Adrenal gland (tissue), 12 donors: ENCODE data around the gene ANO10. TPM values are rescaled to one million over a fixed set of nuclear protein-coding genes. Genes with fewer than 3 reads are reported as not detected.

Source experiments
- DNase-seq, 7 donors: peaks; one replicate each; pipeline ENCODE4 v3.0.0-alpha.2; 2019 to 2020
- H3K27ac ChIP-seq, 5 donors: fragments of 200-600 bp; sonication (generic) in 4 of 5; 1 replicate in 3 of 5; 2 replicates in 2 of 5; pipeline versions ENCODE4 v1.5.1 to v1.8.0; 2016 to 2020; ENCODE audit warnings: mild to moderate bottlenecking in 1 of 5
- H3K27me3 ChIP-seq: fragments of 200-600 bp; 2 replicates; pipeline ENCODE4 v1.8.0; 2021
- H3K36me3 ChIP-seq, 2 donors: fragments of 200-600 bp; replicated peaks in 1 of 2; 1 replicate in 1 of 2; 2 replicates in 1 of 2; pipeline versions ENCODE4 v1.5.1 to v1.8.0; 2018 to 2022
- H3K4me1 ChIP-seq, 2 donors: fragments of 200-600 bp; replicated peaks in 1 of 2; 1 replicate in 1 of 2; 2 replicates in 1 of 2; pipeline versions ENCODE4 v1.5.1 to v1.8.0; 2018 to 2021
- H3K4me3 ChIP-seq, 4 donors: fragments of 200-600 bp; sonication (generic) in 3 of 4; one replicate each; pipeline ENCODE4 v1.5.1; 2016 to 2018
- H3K9me3 ChIP-seq, 3 donors: fragments of 200-600 bp; sonication (generic) in 1 of 3; replicated peaks in 1 of 3; 1 replicate in 2 of 3; 2 replicates in 1 of 3; pipeline versions ENCODE4 v1.5.1 to v1.8.0; 2016 to 2021
- CTCF ChIP-seq, 6 experiments: fragments of 450-650 bp in 4 of 6; fragments of 200-600 bp in 2 of 6; sonication (generic) in 1 of 6; IDR thresholded peaks; 1 replicate in 5 of 6; 2 replicates in 1 of 6; pipeline versions ENCODE4 v1.5.1 to v1.8.0; 2016 to 2021; ENCODE audit warnings: antibody characterized with exemption in 6 of 6, mild to moderate bottlenecking in 2 of 6, moderate library complexity in 1 of 6
- POLR2A ChIP-seq, 2 donors: fragments of 450-650 bp; IDR thresholded peaks; one replicate each; pipeline ENCODE4 v1.6.1; 2017; ENCODE audit warnings: antibody characterized with exemption in 2 of 2, mild to moderate bottlenecking in 2 of 2, moderate library complexity in 1 of 2
- WGBS, 4 donors: extraction: QIAGEN DNeasy Blood & Tissue Kit in 2 of 4; methylation state at CpG; one replicate each; pipeline versions ENCODE4 v1.1.5 to v1.1.7; 2013 to 2017; 5-methylcytosine and 5-hydroxymethylcytosine counted together
- intact Hi-C, 2 donors: fragments of 100-400 bp; cut with DNase I; formaldehyde crosslinking; loops; one replicate each; pipeline versions ENCODE4 v1.14.1 to v1.15.0; 2022 to 2023
- polyA plus RNA-seq, 3 donors: library from polyadenylated mRNA; stranded (reverse); fragments of 200-250 nt in 2 of 3; fragments of 350-450 nt in 1 of 3; fragmentation: Illumina TruSeq in 1 of 3; extraction: RNeasy Lipid Tissue Mini Kit (QIAGEN cat#74804) in 1 of 3; gene quantifications; one replicate each; pipeline ENCODE4 v1.2.3, GENCODE V29; 2013 to 2014
- total RNA-seq, 9 donors: library from RNA; depleted of rRNA in 4 of 9; stranded (reverse); fragments of >200 nt in 4 of 9; fragments of 120-200 nt in 1 of 9; fragmentation: NEBNext Ultra II Directional in 1 of 9; extraction: Animal tissue kit (Norgen Biotek cat#: 25700) in 1 of 9; gene quantifications; one replicate each; pipeline versions ENCODE4 v1.1.0 to v1.2.4, GENCODE V29; 2013 to 2023
- donor health status: healthy with polysubstance abuse.
- donor health status: Bipolar disorder and iron deficiency.
- donor health status: DM: yes; HTN: yes; CAD: no.
- donor health status: DM: no; HTN: no; CAD: no.
- donor health status: DM: no; HTN: no; CAD: no.
- donor health status: DM: yes; HTN: yes; CAD: no.

ANO10 gene
- total and polyA plus RNA-seq, 12 donors = 10.7 to 34.8 (median 22.0) TPM

DNA sequence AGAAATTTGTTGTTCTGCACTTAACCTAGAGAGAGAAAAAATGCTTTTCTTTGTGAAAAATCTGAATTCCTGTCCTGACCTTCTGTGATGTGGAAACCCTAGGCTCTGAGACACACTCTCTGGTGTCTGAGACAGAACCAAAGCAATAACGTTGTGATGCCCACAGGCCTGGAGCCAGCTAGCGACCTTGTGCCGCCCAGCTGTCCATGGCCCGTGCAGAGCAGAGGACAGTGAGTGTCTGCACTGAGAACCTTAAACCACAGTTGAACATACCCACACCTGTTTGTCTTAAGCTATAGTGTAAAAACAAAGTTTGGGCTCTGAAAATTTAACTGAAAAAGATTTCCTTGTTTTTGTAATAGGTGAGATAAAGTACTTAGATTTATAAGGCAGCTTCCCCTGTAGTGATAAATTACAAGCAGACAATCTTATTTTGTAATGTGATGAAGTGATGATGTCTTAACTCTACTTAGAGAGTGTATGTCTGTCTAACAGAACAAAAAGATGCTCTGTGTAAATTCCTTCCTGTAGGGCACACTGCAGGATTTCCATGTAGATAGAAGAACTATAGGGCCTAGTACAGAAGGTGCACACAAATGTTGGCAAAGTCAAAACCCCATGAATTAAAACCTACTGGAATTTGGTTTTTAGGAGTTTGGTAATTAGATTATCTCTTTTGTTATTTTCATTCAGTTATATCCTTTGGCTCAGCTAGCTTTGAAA lies 272.8 kb downstream of the ANO10 start:
- Histone ChIP-seq H3K4me1 (peaks cover 0 to 8% of the 10 kb centered on the region in 2 donors), H3K9me3 (no peaks in the 10 kb centered on the region), H3K27ac (no peak overlapping the region), H3K36me3 (peaks cover 0 to 38% of the 10 kb centered on the region in 2 donors), H3K27me3 (no peaks in the 10 kb centered on the region), H3K4me3 (no peak overlapping the region)
- intact Hi-C loops = no loop called here
- no peak for TF ChIP-seq CTCF (IDR thresholded peaks at IDR 0.05)
- TF ChIP-seq POLR2A (IDR thresholded peaks at IDR 0.05) = no peak
- DNase-seq = no peak
- WGBS, 4 donors = 65 to 81% (median 67%) methylated on average over 4 of the region's 4 CpGs

DNA sequence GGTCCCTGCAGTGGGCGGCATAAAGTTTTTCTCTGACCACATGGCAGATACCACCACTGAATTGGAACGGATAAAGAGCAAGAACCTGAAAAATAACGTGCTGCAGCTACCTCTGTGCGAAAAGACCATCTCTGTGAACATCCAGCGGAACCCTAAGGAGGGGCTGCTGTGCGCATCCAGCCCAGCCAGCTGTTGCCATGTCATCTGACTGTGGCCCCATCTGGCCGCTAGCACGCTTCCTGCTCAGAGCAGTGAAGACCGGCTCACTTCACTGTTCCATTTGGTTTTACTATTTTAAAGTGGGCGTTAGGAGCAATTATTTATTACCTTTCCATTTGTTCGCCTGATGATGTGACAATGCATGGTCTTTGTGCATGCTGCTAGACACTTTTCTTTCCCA lies 273.5 kb downstream of the ANO10 start:
- intact Hi-C loops = no loop called here
- H3K9me3 ChIP-seq = no peaks in the 10 kb centered on the region
- no peak overlapping the region for H3K27ac ChIP-seq
- WGBS, 4 donors = 95 to 98% (median 96%) methylated on average over 11 of the region's 11 CpGs
- peaks cover 0 to 38% of the 10 kb centered on the region in 2 donors for H3K36me3 ChIP-seq
- H3K27me3 ChIP-seq = no peaks in the 10 kb centered on the region
- peaks cover 4 to 14% of the 10 kb centered on the region in 2 donors for H3K4me1 ChIP-seq
- TF ChIP-seq CTCF (IDR thresholded peaks at IDR 0.05) = no peak
- no peak for TF ChIP-seq POLR2A (IDR thresholded peaks at IDR 0.05)
- no peak overlapping the region for H3K4me3 ChIP-seq
- DNase-seq = no peak

DNA sequence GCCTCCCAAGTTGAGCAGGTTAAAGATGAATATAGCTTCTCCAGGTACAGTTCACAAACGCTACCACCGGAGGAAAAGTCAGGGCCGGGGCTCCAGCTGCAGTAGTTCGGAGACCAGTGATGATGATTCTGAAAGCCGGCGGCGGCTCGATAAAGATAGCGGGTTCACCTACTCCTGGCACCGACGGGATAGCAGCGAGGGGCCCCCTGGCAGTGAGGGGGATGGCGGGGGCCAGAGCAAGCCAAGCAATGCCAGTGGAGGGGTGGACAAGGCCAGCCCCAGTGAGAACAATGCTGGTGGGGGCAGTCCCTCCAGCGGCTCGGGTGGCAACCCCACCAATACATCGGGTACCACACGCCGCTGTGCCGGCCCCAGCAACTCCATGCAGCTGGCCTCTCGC lies 274.0 kb downstream of the ANO10 start:
- Histone ChIP-seq H3K27me3 (no peaks in the 10 kb centered on the region), H3K36me3 (peaks cover 0 to 38% of the 10 kb centered on the region in 2 donors), H3K4me1 (peaks cover 8 to 20% of the 10 kb centered on the region in 2 donors), H3K27ac (no peak overlapping the region), H3K4me3 (no peak overlapping the region), H3K9me3 (no peaks in the 10 kb centered on the region)
- 95 to 99% (median 98%) methylated on average over 18 to 20 of the region's 20 CpGs for WGBS, 4 donors
- intact Hi-C loops = no loop called here
- TF ChIP-seq POLR2A (IDR thresholded peaks at IDR 0.05) (no peak), CTCF (IDR thresholded peaks at IDR 0.05) (no peak)
- no peak for DNase-seq

DNA sequence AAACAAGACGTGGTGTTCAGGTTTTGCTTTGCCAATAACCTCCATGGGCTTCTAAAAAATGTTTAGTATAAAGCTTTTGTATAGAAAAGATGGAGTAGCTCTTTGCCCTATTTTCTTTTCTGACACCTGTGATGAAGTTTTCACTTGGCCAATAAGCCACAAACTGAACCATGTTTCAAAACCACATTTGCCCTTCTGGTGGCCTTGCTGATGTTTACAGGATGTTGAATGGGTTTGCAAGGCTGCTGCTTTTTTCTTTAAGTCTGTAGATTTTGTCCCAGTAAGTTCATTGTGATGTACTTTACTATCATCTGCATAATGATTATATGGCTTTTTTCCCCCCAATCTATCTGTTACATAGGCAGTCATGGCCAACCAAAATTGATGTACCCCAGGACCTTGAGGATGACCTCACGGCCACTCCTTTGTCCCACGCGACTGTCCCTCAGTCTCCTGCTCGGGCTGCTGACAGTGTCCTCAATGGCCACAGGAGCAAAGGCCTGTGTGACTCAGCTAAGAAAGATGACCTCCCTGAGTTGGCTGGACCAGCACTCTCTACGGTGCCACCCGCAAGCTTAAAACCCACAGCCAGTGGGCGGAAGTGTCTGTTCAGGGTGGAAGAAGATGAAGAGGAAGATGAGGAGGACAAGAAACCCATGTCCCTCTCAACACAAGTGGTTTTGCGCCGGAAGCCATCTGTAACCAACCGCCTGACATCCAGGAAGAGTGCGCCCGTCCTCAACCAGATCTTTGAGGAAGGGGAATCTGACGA lies 274.6 kb downstream of the ANO10 start:
- no peak overlapping the region for H3K27ac ChIP-seq
- no peaks in the 10 kb centered on the region for H3K9me3 ChIP-seq
- no peak for DNase-seq
- peaks cover 11 to 20% of the 10 kb centered on the region in 2 donors for H3K4me1 ChIP-seq
- intact Hi-C loops = no loop called here
- no peak overlapping the region for H3K4me3 ChIP-seq
- 91 to 99% (median 96%) methylated on average over 10 to 14 of the region's 14 CpGs for WGBS, 4 donors
- TF ChIP-seq CTCF (IDR thresholded peaks at IDR 0.05) (no peak), POLR2A (IDR thresholded peaks at IDR 0.05) (no peak)
- H3K36me3 ChIP-seq = peaks cover 0 to 38% of the 10 kb centered on the region in 2 donors
- no peaks in the 10 kb centered on the region for H3K27me3 ChIP-seq
